SK-N-SH (cell line): ENCODE results near the gene SAE1. TPM values are rescaled to one million over a fixed set of nuclear protein-coding genes. Genes with fewer than 3 reads are reported as not detected.

Source experiments
- CTCF ChIA-PET: fragments of 300-600, 350-600 bp; formaldehyde crosslinking; extraction: SDS; loops from one replicate; lab custom pipeline; 2021; lab: Yijun Ruan, JAX
- POLR2A ChIA-PET: fragments of 350-600 bp; sonication (Branson Sonifier 250); formaldehyde crosslinking; extraction: SDS; loops from one replicate; lab custom pipeline; 2020; ENCODE audit warnings: antibody characterized with exemption, inconsistent platforms; lab: Yijun Ruan, JAX
- DNase-seq: peaks from one replicate; pipeline ENCODE4 v3.0.0; 2012
- H2AFZ ChIP-seq: fragments of 200-600 bp; sonication (generic); 2 replicates; pipeline ENCODE4 v1.8.1; 2016; ENCODE audit warnings: antibody characterized with exemption, mild to moderate bottlenecking, low read depth
- H3F3A ChIP-seq: fragments of 200-600 bp; sonication (generic); replicated peaks from 2 replicates; pipeline ENCODE3; 2016; ENCODE audit warnings: antibody characterized with exemption, mild to moderate bottlenecking; ENCODE audit not compliant: insufficient read depth
- H3K27ac ChIP-seq, 2 experiments: fragments of 200-500 bp in 1 of 2; fragments of 200-600 bp in 1 of 2; sonication (Bioruptor generic) in 1 of 2; sonication (generic), shearing (Covaris generic) in 1 of 2; 2 replicates each; pipeline versions ENCODE4 v1.5.1 to v1.6.1; 2014 to 2016; ENCODE audit warnings: low read depth in 2 of 2, inconsistent platforms in 1 of 2, low read length in 1 of 2, mild to moderate bottlenecking in 1 of 2, mixed read lengths in 1 of 2
- H3K27me3 ChIP-seq: fragments of 200-600 bp; sonication (generic), shearing (Covaris generic); 2 replicates; pipeline ENCODE4 v1.6.1; 2016; ENCODE audit warnings: mixed run types; ENCODE audit not compliant: insufficient read depth
- H3K36me3 ChIP-seq, 2 experiments: fragments of 200-500 bp in 1 of 2; fragments of 200-600 bp in 1 of 2; sonication (Bioruptor generic) in 1 of 2; sonication (generic) in 1 of 2; replicated peaks in 1 of 2; 2 replicates each; pipeline versions ENCODE3 to v1.5.1; 2014 to 2016; ENCODE audit warnings: low read length in 1 of 2, mild to moderate bottlenecking in 1 of 2; ENCODE audit not compliant: insufficient read depth in 2 of 2, control insufficient read depth in 1 of 2
- H3K4me1 ChIP-seq, 2 experiments: fragments of 200-500 bp in 1 of 2; fragments of 200-600 bp in 1 of 2; sonication (Bioruptor generic) in 1 of 2; sonication (generic), shearing (Covaris generic) in 1 of 2; 2 replicates each; pipeline versions ENCODE4 v1.5.1 to v1.6.1; 2014 to 2016; ENCODE audit warnings: low read depth in 1 of 2, low read length in 1 of 2, mixed run types in 1 of 2; ENCODE audit not compliant: insufficient read depth in 2 of 2, control insufficient read depth in 1 of 2
- H3K4me2 ChIP-seq: fragments of 200-600 bp; sonication (generic), shearing (Covaris generic); 2 replicates; pipeline ENCODE4 v1.6.1; 2017; ENCODE audit warnings: mixed run types
- H3K4me3 ChIP-seq, 2 experiments: fragments of 200-500 bp in 1 of 2; fragments of 200-600 bp in 1 of 2; sonication (Bioruptor generic) in 1 of 2; sonication (generic), shearing (Covaris generic) in 1 of 2; 2 replicates each; pipeline versions ENCODE4 v1.5.1 to v1.8.1; 2014 to 2016; ENCODE audit warnings: low read depth in 2 of 2, inconsistent platforms in 1 of 2, low read length in 1 of 2, mild to moderate bottlenecking in 1 of 2, mixed read lengths in 1 of 2, moderate library complexity in 1 of 2
- H3K79me2 ChIP-seq: fragments of 200-600 bp; sonication (generic); 2 replicates; pipeline ENCODE4 v1.8.1; 2017; ENCODE audit warnings: mild to moderate bottlenecking; ENCODE audit not compliant: insufficient read depth
- H3K9ac ChIP-seq: fragments of 200-600 bp; sonication (generic); 2 replicates; pipeline ENCODE4 v1.6.1; 2017; ENCODE audit warnings: mixed run types
- H3K9me2 ChIP-seq: fragments of 200-600 bp; sonication (generic); 2 replicates; pipeline ENCODE4 v1.6.1; 2017; ENCODE audit warnings: mixed run types
- H3K9me3 ChIP-seq: fragments of 200-600 bp; sonication (generic); 2 replicates; pipeline ENCODE4 v1.6.1; 2017; ENCODE audit warnings: mixed run types, mild to moderate bottlenecking, moderate library complexity
- H4K20me1 ChIP-seq: fragments of 200-600 bp; sonication (generic); 2 replicates; pipeline ENCODE4 v1.6.1; 2017; ENCODE audit warnings: mild to moderate bottlenecking, mixed run types; ENCODE audit not compliant: insufficient read depth
- EP300 ChIP-seq, 2 experiments: IDR thresholded peaks; 2 replicates each; pipeline versions ENCODE4 v1.4.0 to v1.6.1; 2012; ENCODE audit warnings: borderline replicate concordance in 1 of 2, low read depth in 1 of 2, low read length in 1 of 2
- FOXJ3 ChIP-seq: sonication (generic); formaldehyde crosslinking; IDR thresholded peaks from 2 replicates; pipeline ENCODE4 v1.5.1; 2020; ENCODE audit warnings: mild to moderate bottlenecking, missing genetic modification reagents
- MAX ChIP-seq: IDR thresholded peaks from 2 replicates; pipeline ENCODE4 v1.4.0; 2012; ENCODE audit warnings: low read depth
- MXI1 ChIP-seq: IDR thresholded peaks from 2 replicates; pipeline ENCODE4 v1.6.1; 2012; ENCODE audit warnings: mild to moderate bottlenecking, low read depth, low read length, improper control_type of control experiment
- NFIC ChIP-seq: IDR thresholded peaks from 2 replicates; pipeline ENCODE4 v1.4.0; 2012; ENCODE audit warnings: borderline replicate concordance
- NRF1 ChIP-seq: IDR thresholded peaks from 2 replicates; pipeline ENCODE4 v1.6.1; 2012; ENCODE audit warnings: low read depth, mild to moderate bottlenecking, low read length
- REST ChIP-seq: IDR thresholded peaks from 2 replicates; pipeline ENCODE4 v1.6.1; 2012; ENCODE audit warnings: mild to moderate bottlenecking, low read depth, low read length, moderate library complexity
- SIN3A ChIP-seq: IDR thresholded peaks from 2 replicates; pipeline ENCODE4 v1.6.1; 2012; ENCODE audit warnings: low read depth, mild to moderate bottlenecking, low read length, moderate library complexity, borderline replicate concordance
- TEAD4 ChIP-seq: IDR thresholded peaks from 2 replicates; pipeline ENCODE4 v1.4.0; 2012; ENCODE audit warnings: mild to moderate bottlenecking, borderline replicate concordance; ENCODE audit not compliant: insufficient read depth
- USF1 ChIP-seq: IDR thresholded peaks from 2 replicates; pipeline ENCODE4 v1.4.0; 2012; ENCODE audit warnings: low read depth, borderline replicate concordance
- WGBS: methylation state at CpG from one replicate; pipeline ENCODE4 v1.1.6; 2017; ENCODE audit warnings: low lambda C conversion rate; 5-methylcytosine and 5-hydroxymethylcytosine counted together
- polyA plus RNA-seq, 3 experiments: library from polyadenylated mRNA; depleted of rRNA; stranded (reverse); fragments of >200 nt; gene quantifications; 2 replicates each; pipeline ENCODE4 v1.2.3, GENCODE V29; 2012

SAE1 gene
- polyA plus RNA-seq, 1 of the 3 experiments (the other 2 are of a cell fraction) = 123 TPM

- Histone ChIP-seq H2AFZ (no peak overlapping the region), H3K4me1 (peaks cover 27 to 37% of the 10 kb centered on the region in 2 experiments), H3K36me3 (peaks cover 4% of the 10 kb centered on the region in 2 experiments), H3K9me3 (no peaks in the 10 kb centered on the region), H3K4me3 (peak overlapping the region; percentile 49 to 93), H3K4me2 (peak overlapping the region; percentile 96), H3K9ac (peak overlapping the region; percentile 74; the same call in 1 of the 2 replicates), H4K20me1 (peaks cover 34% of the 10 kb centered on the region), H3F3A (peaks cover 46% of the 10 kb centered on the region), H3K9me2 (no peaks in the 10 kb centered on the region), H3K27ac (peak overlapping the region; percentile 90 to 92), H3K79me2 (peaks cover 77% of the 10 kb centered on the region), H3K27me3 (no peaks in the 10 kb centered on the region)
- TF ChIP-seq FOXJ3 (CRISPR knock-in tag) (no peak), MAX (peak; percentile 38; the same call in 1 of the 2 replicates), NFIC (no peak), MXI1 (peak; percentile 55; the same call in 1 of the 2 replicates), NRF1 (no peak)
- POLR2A ChIA-PET = interaction anchor here (1.2 to 2.4 kb wide), 3 partner anchors 11 to 15 kb away, joined by 4 to 10 read pairs (median 8); no protein-coding TSS in a partner anchor
- CTCF ChIA-PET = interaction anchor here (22.3 kb wide), 1 partner anchor 17 kb away, joined by 520 read pairs; no protein-coding TSS in a partner anchor
- DNase-seq = peak; percentile 66
- WGBS = no CpG with 5 or more reads among the region's 50 CpGs
These were observed 97.7 kb downstream of the SAE1 start for GRCh38 chr19:47228168-47228936.

GRCh38 chr19:47228937-47229675, 98.5 kb downstream of the SAE1 start:
- CTCF ChIA-PET = interaction anchor here (0.6 to 22.3 kb wide), 2 partner anchors 9 to 16 kb away, joined by 3 to 520 read pairs; no protein-coding TSS in a partner anchor
- Histone ChIP-seq H3K36me3 (peaks cover 0 to 4% of the 10 kb centered on the region in 2 experiments), H3K27me3 (no peaks in the 10 kb centered on the region), H2AFZ (no peak overlapping the region), H3K4me3 (peak overlapping the region; percentile 49 to 93), H3K27ac (peak overlapping the region; percentile 90 to 92), H3K9me2 (no peaks in the 10 kb centered on the region), H3K4me1 (peaks cover 27 to 37% of the 10 kb centered on the region in 2 experiments), H3K79me2 (peaks cover 70% of the 10 kb centered on the region), H3K9me3 (no peaks in the 10 kb centered on the region), H3K9ac (peak overlapping the region; percentile 74), H4K20me1 (peaks cover 30% of the 10 kb centered on the region), H3F3A (peaks cover 46% of the 10 kb centered on the region), H3K4me2 (peak overlapping the region; percentile 96)
- no peak for DNase-seq
- peak; percentile 15; the same call in 1 of the 2 replicates for TF ChIP-seq SIN3A
- no peak for TF ChIP-seq EP300 (IDR thresholded peaks at IDR 0.05; ENCODE audit: borderline replicate concordance in 1 of 2, low read depth in 1 of 2, low read length in 1 of 2)
- TF ChIP-seq USF1 = no peak; the same call in 1 of the 2 replicates
- TF ChIP-seq TEAD4 = no peak
- peak; percentile 6; the same call in 1 of the 2 replicates for TF ChIP-seq MXI1
- TF ChIP-seq REST = no peak
- 51% methylated on average over 9 of the region's 10 CpGs for WGBS
- POLR2A ChIA-PET = interaction anchor here (2.4 kb wide), 1 partner anchor 15 kb away, joined by 10 read pairs; no protein-coding TSS in a partner anchor
